Memory B cell (primary cell): ENCODE measurements around the gene NR2E3.

Experiments
- ATAC-seq: fragments of 150-1000 bp; cut with Tn5 transposase; 2 replicates; pipeline ENCODE4 v1.10.0; 2021; ENCODE audit warnings: low read depth, mild to moderate bottlenecking, moderate library complexity
- DNase-seq, 2 donors: peaks; one replicate each; pipeline ENCODE4 v3.0.0; 2022; ENCODE audit warnings: low spot score in 2 of 2
- H3K27ac Mint-ChIP-seq: one replicate; pipeline ENCODE4 v1.8.0; 2022; ENCODE audit warnings: mild to moderate bottlenecking, moderate library complexity, mixed read lengths
- H3K27me3 Mint-ChIP-seq: one replicate; pipeline ENCODE4 v1.8.0; 2022; ENCODE audit warnings: mixed read lengths
- H3K36me3 Mint-ChIP-seq: one replicate; pipeline ENCODE4 v1.8.0; 2022; ENCODE audit warnings: mild to moderate bottlenecking, mixed read lengths
- H3K4me1 Mint-ChIP-seq: one replicate; pipeline ENCODE4 v1.8.0; 2022; ENCODE audit warnings: mixed read lengths
- H3K4me3 Mint-ChIP-seq: one replicate; pipeline ENCODE4 v1.8.0; 2022; ENCODE audit warnings: mild to moderate bottlenecking, moderate library complexity, mixed read lengths
- H3K9me3 Mint-ChIP-seq: one replicate; pipeline ENCODE4 v1.8.0; 2022; ENCODE audit warnings: mixed read lengths

The NR2E3 gene

GRCh38 chr15:71810256-71811035 lies at the start of gene NR2E3:
TSS of gene NR2E3 (plus strand) at chr15:71810554. CDS start at chr15:71810744, 190 bp downstream.
- DNase-seq (no peak), ATAC-seq (no peak)
- Mint-ChIP-seq H3K9me3 (no peaks in the 10 kb centered on the region), H3K4me1 (no peaks in the 10 kb centered on the region), H3K4me3 (no peak within 1 kb of the TSS), H3K27me3 (peaks cover 3% of the 10 kb centered on the region), H3K27ac (no peak within 1 kb of the TSS), H3K36me3 (no peaks in the 10 kb centered on the region)

- no peak overlapping the region for H3K4me3 Mint-ChIP-seq
- ATAC-seq (no peak), DNase-seq (no peak)
- H3K36me3 Mint-ChIP-seq, result peaks cover 7% of the 10 kb centered on the region
- H3K27me3 Mint-ChIP-seq, result peaks cover 7% of the 10 kb centered on the region
- peaks cover 12% of the 10 kb centered on the region for H3K9me3 Mint-ChIP-seq
- no peak overlapping the region for H3K27ac Mint-ChIP-seq
- no peaks in the 10 kb centered on the region for H3K4me1 Mint-ChIP-seq
Observed at GRCh38 chr15:71760852-71761251, 49.5 kb upstream of the NR2E3 start.

- Mint-ChIP-seq H3K4me1 (no peaks in the 10 kb centered on the region), H3K27me3 (peaks cover 5% of the 10 kb centered on the region), H3K27ac (no peak overlapping the region), H3K4me3 (no peak overlapping the region), H3K9me3 (peaks cover 10% of the 10 kb centered on the region), H3K36me3 (peaks cover 7% of the 10 kb centered on the region)
- no peak for DNase-seq
- ATAC-seq, result no peak
Observed at GRCh38 chr15:71761649-71762048, 48.7 kb upstream of the NR2E3 start.

GRCh38 chr15:71768184-71768583 lies 42.2 kb upstream of the NR2E3 start:
- ATAC-seq (no peak), DNase-seq (no peak)
- Mint-ChIP-seq H3K27me3 (peaks cover 2% of the 10 kb centered on the region), H3K4me1 (no peaks in the 10 kb centered on the region), H3K4me3 (no peak overlapping the region), H3K27ac (no peak overlapping the region), H3K9me3 (no peaks in the 10 kb centered on the region), H3K36me3 (no peaks in the 10 kb centered on the region)

GRCh38 chr15:71773206-71773859 lies 37.0 kb upstream of the NR2E3 start:
- no peak for DNase-seq
- Mint-ChIP-seq H3K27me3 (peaks cover 2% of the 10 kb centered on the region), H3K9me3 (no peaks in the 10 kb centered on the region), H3K4me3 (no peak overlapping the region), H3K36me3 (no peaks in the 10 kb centered on the region), H3K4me1 (no peaks in the 10 kb centered on the region), H3K27ac (no peak overlapping the region)
- ATAC-seq, result no peak

- no peaks in the 10 kb centered on the region for H3K36me3 Mint-ChIP-seq
- no peaks in the 10 kb centered on the region for H3K9me3 Mint-ChIP-seq
- no peak for DNase-seq
- no peak overlapping the region for H3K4me3 Mint-ChIP-seq
- no peak overlapping the region for H3K27ac Mint-ChIP-seq
- H3K27me3 Mint-ChIP-seq, result peaks cover 2% of the 10 kb centered on the region
- peaks cover 3% of the 10 kb centered on the region for H3K4me1 Mint-ChIP-seq
- no peak for ATAC-seq
Observed at GRCh38 chr15:71775856-71776255, 34.5 kb upstream of the NR2E3 start.

- Mint-ChIP-seq H3K4me1 (peaks cover 7% of the 10 kb centered on the region), H3K4me3 (no peak overlapping the region)
- no peak for DNase-seq
Observed at GRCh38 chr15:71776304-71776703, 34.0 kb upstream of the NR2E3 start.

GRCh38 chr15:71777216-71777943 lies 33.0 kb upstream of the NR2E3 start:
- H3K9me3 Mint-ChIP-seq, result no peaks in the 10 kb centered on the region
- ATAC-seq (no peak), DNase-seq (no peak)
- H3K4me1 Mint-ChIP-seq, result peaks cover 7% of the 10 kb centered on the region
- no peaks in the 10 kb centered on the region for H3K36me3 Mint-ChIP-seq
- no peak overlapping the region for H3K27ac Mint-ChIP-seq
- no peak overlapping the region for H3K4me3 Mint-ChIP-seq
- peaks cover 7% of the 10 kb centered on the region for H3K27me3 Mint-ChIP-seq

More at GRCh38 chr15:71776304-71776703, 34.0 kb upstream of the NR2E3 start:
- H3K27ac Mint-ChIP-seq, result no peak overlapping the region
- H3K9me3 Mint-ChIP-seq, result no peaks in the 10 kb centered on the region
- no peak for ATAC-seq
- H3K27me3 Mint-ChIP-seq, result peaks cover 5% of the 10 kb centered on the region
- H3K36me3 Mint-ChIP-seq, result no peaks in the 10 kb centered on the region

GRCh38 chr15:71779073-71779797 lies 31.1 kb upstream of the NR2E3 start:
- Mint-ChIP-seq H3K27me3 (peaks cover 11% of the 10 kb centered on the region), H3K4me1 (peaks cover 7% of the 10 kb centered on the region), H3K4me3 (no peak overlapping the region), H3K27ac (no peak overlapping the region), H3K36me3 (no peaks in the 10 kb centered on the region), H3K9me3 (no peaks in the 10 kb centered on the region)
- ATAC-seq, result no peak
- DNase-seq, result no peak

- Mint-ChIP-seq H3K9me3 (no peaks in the 10 kb centered on the region), H3K27me3 (peaks cover 11% of the 10 kb centered on the region), H3K36me3 (no peaks in the 10 kb centered on the region), H3K27ac (peak overlapping the region; percentile 24), H3K4me1 (peaks cover 7% of the 10 kb centered on the region), H3K4me3 (no peak overlapping the region)
- DNase-seq, result peak; percentile 22 to 33
- ATAC-seq, result peak; percentile 75
Observed at GRCh38 chr15:71780115-71780976, 30.0 kb upstream of the NR2E3 start.

- Mint-ChIP-seq H3K36me3 (no peaks in the 10 kb centered on the region), H3K27ac (no peak overlapping the region), H3K4me1 (peaks cover 7% of the 10 kb centered on the region), H3K4me3 (no peak overlapping the region), H3K27me3 (peaks cover 13% of the 10 kb centered on the region), H3K9me3 (no peaks in the 10 kb centered on the region)
- ATAC-seq (no peak), DNase-seq (no peak)
Observed at GRCh38 chr15:71781179-71781964, 29.0 kb upstream of the NR2E3 start.

GRCh38 chr15:71781965-71782265 lies 28.4 kb upstream of the NR2E3 start:
- Mint-ChIP-seq H3K27me3 (peaks cover 17% of the 10 kb centered on the region), H3K4me3 (no peak overlapping the region), H3K36me3 (no peaks in the 10 kb centered on the region), H3K27ac (no peak overlapping the region), H3K4me1 (peaks cover 7% of the 10 kb centered on the region), H3K9me3 (no peaks in the 10 kb centered on the region)
- DNase-seq (no peak), ATAC-seq (no peak)
